Endothelial cell of umbilical vein (primary cell): ENCODE data around the gene PNPLA2. TPM values are rescaled to one million over a fixed set of nuclear protein-coding genes. Genes with fewer than 3 reads are reported as not detected.

Experiments used
- BruUV-seq: library from RNA; stranded (reverse); fragments of 400-500 nt; replicated peaks from 2 replicates; lab custom pipeline; 2021; lab: Mats Ljungman, UMichigan
- CTCF ChIA-PET: fragments of 300-600, 350-600 bp; sonication (Branson Sonifier 250); formaldehyde crosslinking; loops from one replicate; lab custom pipeline; 2021; ENCODE audit warnings: antibody characterized with exemption, inconsistent platforms; lab: Charles Lee
- POLR2A ChIA-PET: fragments of 300-600, 350-600 bp; sonication (Branson Sonifier 250); formaldehyde crosslinking; loops from one replicate; lab custom pipeline; 2021; ENCODE audit warnings: antibody characterized with exemption, inconsistent platforms; lab: Charles Lee
- DNase-seq: peaks from one replicate; pipeline ENCODE4 v3.0.0-alpha.2; 2011; ENCODE audit warnings: low read depth, low spot score
- FAIRE-seq: peaks from 2 replicates; lab custom pipeline; 2011; peaks lifted over from hg19 to GRCh38; lab: Jason Lieb, UNC
- H2AFZ ChIP-seq: 2 replicates; pipeline ENCODE4 v1.6.0; 2012; ENCODE audit warnings: low read depth, low read length, control low read depth, inconsistent platforms
- H3K27ac ChIP-seq: 2 replicates; pipeline ENCODE4 v1.5.1; 2011; ENCODE audit warnings: low read depth, mild to moderate bottlenecking, control low read depth, low read length, moderate library complexity; ENCODE audit not compliant: insufficient read depth
- H3K27me3 ChIP-seq, 2 experiments: 2 replicates each; pipeline versions ENCODE4 v1.6.0 to v1.6.1; 2011; ENCODE audit warnings: low read length in 2 of 2, mixed read lengths in 1 of 2; ENCODE audit not compliant: control insufficient read depth in 2 of 2, insufficient read depth in 2 of 2
- H3K36me3 ChIP-seq, 2 experiments: 2 replicates in 1 of 2; 3 replicates in 1 of 2; pipeline ENCODE4 v1.5.1; 2011; ENCODE audit warnings: low read length in 2 of 2, mild to moderate bottlenecking in 1 of 2, moderate library complexity in 1 of 2; ENCODE audit not compliant: control insufficient read depth in 2 of 2, insufficient read depth in 2 of 2; ENCODE audit errors: extremely low read depth in 1 of 2
- H3K4me1 ChIP-seq: 3 replicates; pipeline ENCODE4 v1.5.1; 2011; ENCODE audit warnings: mild to moderate bottlenecking, low read length; ENCODE audit not compliant: control insufficient read depth, insufficient read depth; ENCODE audit errors: extremely low read depth
- H3K4me2 ChIP-seq: 2 replicates; pipeline ENCODE4 v1.6.1; 2011; ENCODE audit warnings: low read length, control low read depth, mixed read lengths; ENCODE audit not compliant: insufficient read depth
- H3K4me3 ChIP-seq, 3 experiments: fragments of 200-600 bp in 1 of 3; sonication (generic), shearing (Covaris generic) in 1 of 3; replicated peaks in 1 of 3; 2 replicates each; pipeline ENCODE4 v1.5.1; 2011 to 2016; ENCODE audit warnings: control low read depth in 3 of 3, low read length in 3 of 3, mild to moderate bottlenecking in 2 of 3, inconsistent platforms in 1 of 3, low read depth in 1 of 3, moderate library complexity in 1 of 3; ENCODE audit not compliant: insufficient read depth in 1 of 3
- H3K79me2 ChIP-seq: 2 replicates; pipeline ENCODE4 v1.6.0; 2012; ENCODE audit warnings: low read length, inconsistent platforms; ENCODE audit not compliant: control insufficient read depth, insufficient read depth
- H3K9ac ChIP-seq: replicated peaks from 2 replicates; pipeline ENCODE3; 2011; ENCODE audit warnings: low read length, control low read depth; ENCODE audit not compliant: insufficient read depth; ENCODE audit errors: extremely low read depth
- H3K9me1 ChIP-seq: replicated peaks from 3 replicates; pipeline ENCODE4 v1.6.0; 2011; ENCODE audit warnings: mild to moderate bottlenecking, low read length; ENCODE audit not compliant: control insufficient read depth, insufficient read depth; ENCODE audit errors: extremely low read depth
- H3K9me3 ChIP-seq: replicated peaks from 2 replicates; pipeline ENCODE4 v1.5.1; 2012; ENCODE audit warnings: low read length, inconsistent platforms; ENCODE audit not compliant: control insufficient read depth, insufficient read depth
- H4K20me1 ChIP-seq: replicated peaks from 2 replicates; pipeline ENCODE3; 2011; ENCODE audit warnings: mild to moderate bottlenecking, low read length; ENCODE audit not compliant: control insufficient read depth, insufficient read depth; ENCODE audit errors: extremely low read depth
- EZH2 ChIP-seq: IDR thresholded peaks from 2 replicates; pipeline ENCODE4 v1.6.1; 2012; ENCODE audit warnings: borderline replicate concordance, low read depth, mild to moderate bottlenecking, moderate library complexity, low read length, inconsistent platforms; ENCODE audit not compliant: severe bottlenecking
- FOS ChIP-seq: IDR thresholded peaks from 2 replicates; pipeline ENCODE4 v1.6.1; 2011; ENCODE audit warnings: mild to moderate bottlenecking, low read length, moderate library complexity, borderline replicate concordance; ENCODE audit not compliant: insufficient read depth
- GATA2 ChIP-seq: IDR thresholded peaks from 2 replicates; pipeline ENCODE4 v1.7.0; 2011; ENCODE audit warnings: low read depth, mild to moderate bottlenecking, moderate library complexity, mixed read lengths, low read length; ENCODE audit not compliant: insufficient read length, insufficient read depth
- JUN ChIP-seq: IDR thresholded peaks from 2 replicates; pipeline ENCODE4 v1.6.1; 2011; ENCODE audit warnings: borderline replicate concordance, low read depth; ENCODE audit not compliant: insufficient read length, insufficient read depth
- MAX ChIP-seq: IDR thresholded peaks from 2 replicates; pipeline ENCODE4 v1.6.1; 2011; ENCODE audit not compliant: insufficient read depth, insufficient read length
- MYC ChIP-seq: IDR thresholded peaks from one replicate; pipeline ENCODE4 v1.6.1; 2011; ENCODE audit warnings: mild to moderate bottlenecking, low read depth, low read length
- POLR2A ChIP-seq: IDR thresholded peaks from 2 replicates; pipeline ENCODE4 v1.6.1; 2012; ENCODE audit warnings: low read depth, mild to moderate bottlenecking, control low read depth, low read length
- POLR2AphosphoS5 ChIP-seq: IDR thresholded peaks from 2 replicates; pipeline ENCODE4 v1.6.1; 2012; ENCODE audit warnings: low read depth, mild to moderate bottlenecking, control low read depth, low read length, moderate library complexity; ENCODE audit not compliant: insufficient read depth
- dilution Hi-C: fragments of 300-500 bp; cut with MboI; formaldehyde crosslinking; loops from one replicate; pipeline ENCODE4 v1.15.0; 2019; ENCODE audit warnings: low sequenced_read_pairs; ENCODE audit not compliant: extremely low pct_ligation_motif_present
- intact Hi-C: fragments of 100-400 bp; cut with micrococcal nuclease; formaldehyde crosslinking; loops from one replicate; pipeline ENCODE4 v1.10.0; 2022
- polyA plus RNA-seq, 4 experiments: library from polyadenylated mRNA; depleted of rRNA in 3 of 4; stranded (reverse) in 3 of 4; unstranded in 1 of 4; fragments of >200 nt; gene quantifications; 2 replicates each; pipeline versions ENCODE4 v1.2.1 to v1.2.3, GENCODE V29; 2011 to 2012; ENCODE audit warnings: missing spikeins in 1 of 4
- total RNA-seq: library from RNA; stranded (reverse); gene quantifications from 2 replicates; pipeline ENCODE4 v1.2.3, GENCODE V29; 2021
- TF ChIP-seq, protein P1 (sequence below), 2 donors: IDR thresholded peaks; 1 replicate in 1 of 2; 2 replicates in 1 of 2; pipeline ENCODE4 v1.5.1; 2011; ENCODE audit warnings: low read length in 2 of 2, mild to moderate bottlenecking in 2 of 2, moderate library complexity in 2 of 2, control low read depth in 1 of 2, inconsistent platforms in 1 of 2, low read depth in 1 of 2; ENCODE audit not compliant: insufficient read depth in 1 of 2; ENCODE audit errors: extremely low read depth in 1 of 2

The PNPLA2 gene
- total and polyA plus RNA-seq, 2 donors (not counting 3 experiments of a cell fraction or from before 2014, with no cell fraction given): 73.1 to 75.6 TPM

- intact Hi-C loops (loop anchor here (2.0 kb wide), 1 partner anchor 28 kb away; no protein-coding TSS in a partner anchor), dilution Hi-C loops (no loop called here)
- no peaks in the 10 kb centered on the region for H3K9me3 ChIP-seq
- peak overlapping the region; percentile 64 for H2AFZ ChIP-seq
- H3K79me2 ChIP-seq: peaks cover 65% of the 10 kb centered on the region
- TF ChIP-seq FOS (no peak), EZH2 (no peak), MYC (no peak), GATA2 (no peak), JUN (no peak), POLR2A (no peak), MAX (no peak), POLR2AphosphoS5 (no peak)
- TF ChIP-seq, protein P1, sequence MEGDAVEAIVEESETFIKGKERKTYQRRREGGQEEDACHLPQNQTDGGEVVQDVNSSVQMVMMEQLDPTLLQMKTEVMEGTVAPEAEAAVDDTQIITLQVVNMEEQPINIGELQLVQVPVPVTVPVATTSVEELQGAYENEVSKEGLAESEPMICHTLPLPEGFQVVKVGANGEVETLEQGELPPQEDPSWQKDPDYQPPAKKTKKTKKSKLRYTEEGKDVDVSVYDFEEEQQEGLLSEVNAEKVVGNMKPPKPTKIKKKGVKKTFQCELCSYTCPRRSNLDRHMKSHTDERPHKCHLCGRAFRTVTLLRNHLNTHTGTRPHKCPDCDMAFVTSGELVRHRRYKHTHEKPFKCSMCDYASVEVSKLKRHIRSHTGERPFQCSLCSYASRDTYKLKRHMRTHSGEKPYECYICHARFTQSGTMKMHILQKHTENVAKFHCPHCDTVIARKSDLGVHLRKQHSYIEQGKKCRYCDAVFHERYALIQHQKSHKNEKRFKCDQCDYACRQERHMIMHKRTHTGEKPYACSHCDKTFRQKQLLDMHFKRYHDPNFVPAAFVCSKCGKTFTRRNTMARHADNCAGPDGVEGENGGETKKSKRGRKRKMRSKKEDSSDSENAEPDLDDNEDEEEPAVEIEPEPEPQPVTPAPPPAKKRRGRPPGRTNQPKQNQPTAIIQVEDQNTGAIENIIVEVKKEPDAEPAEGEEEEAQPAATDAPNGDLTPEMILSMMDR (IDR thresholded peaks at IDR 0.05; ENCODE audit: extremely low read depth in 1 of 2, insufficient read depth in 1 of 2, low read depth in 1 of 2, low read length in 2 of 2): no peak
- H3K4me3 ChIP-seq: peak overlapping the region; percentile 48 to 97 (median 66)
- CTCF ChIA-PET: interaction anchor here (1.0 to 1.6 kb wide), 3 partner anchors 11 to 30 kb away, joined by 3 to 4 read pairs (median 3); partner anchors contain the start of gene CEND1
- H3K9me1 ChIP-seq: no peaks in the 10 kb centered on the region
- H3K36me3 ChIP-seq: peaks cover 9 to 21% of the 10 kb centered on the region in 2 experiments
- H3K4me1 ChIP-seq: peaks cover 23% of the 10 kb centered on the region
- H3K4me2 ChIP-seq: peak overlapping the region; percentile 78
- BruUV-seq: no TSS peak
- FAIRE-seq (no peak), DNase-seq (peak; percentile 26)
- H4K20me1 ChIP-seq: no peaks in the 10 kb centered on the region
- H3K9ac ChIP-seq: peak overlapping the region; percentile 79
- POLR2A ChIA-PET: interaction anchor here (0.7 to 1.0 kb wide), 3 partner anchors 18 to 42 kb away, joined by 3 to 5 read pairs (median 3); no protein-coding TSS in a partner anchor
- H3K27ac ChIP-seq: peak overlapping the region; percentile 53
- H3K27me3 ChIP-seq: no peaks in the 10 kb centered on the region
Observed at GRCh38 chr11:776561-777287, 42.0 kb upstream of the PNPLA2 start.
